HEK293 (cell line): ENCODE measurements around the gene CCSER2.

Source experiments
- CTCF ChIA-PET: fragments of 350-600 bp; formaldehyde crosslinking; extraction: SDS; loops from one replicate; lab custom pipeline; 2021; ENCODE audit warnings: antibody characterized with exemption; lab: Yijun Ruan, JAX
- POLR2A ChIA-PET: fragments of 300-600 bp; formaldehyde crosslinking; extraction: SDS; loops from one replicate; lab custom pipeline; 2020; ENCODE audit warnings: antibody characterized with exemption, inconsistent platforms; lab: Yijun Ruan, JAX
- H3K27ac ChIP-seq: fragments of 200-500 bp; sonication (Bioruptor generic); 2 replicates; pipeline ENCODE4 v1.5.1; 2014; ENCODE audit warnings: low read depth, low read length, control low read depth, inconsistent platforms; ENCODE audit errors: extremely low read depth
- H3K36me3 ChIP-seq, 2 experiments: fragments of 200-500 bp in 1 of 2; sonication (Bioruptor generic) in 1 of 2; 1 replicate in 1 of 2; 2 replicates in 1 of 2; pipeline ENCODE4 v1.5.1; 2014 to 2017; ENCODE audit warnings: inconsistent platforms in 2 of 2, low read length in 2 of 2; ENCODE audit not compliant: control insufficient read depth in 2 of 2, insufficient read depth in 1 of 2
- H3K4me1 ChIP-seq: fragments of 200-500 bp; sonication (Bioruptor generic); 2 replicates; pipeline ENCODE4 v1.5.1; 2014; ENCODE audit warnings: mild to moderate bottlenecking, low read length, inconsistent platforms; ENCODE audit not compliant: control insufficient read depth, insufficient read depth
- H3K4me3 ChIP-seq: 2 replicates; pipeline ENCODE4 v1.5.1; 2011; ENCODE audit warnings: low read depth, mild to moderate bottlenecking, control low read depth, low read length, moderate library complexity
- H3K9me3 ChIP-seq: fragments of 200-500 bp; sonication (Bioruptor generic); 2 replicates; pipeline ENCODE4 v1.5.1; 2014; ENCODE audit warnings: low read depth, low read length, inconsistent platforms; ENCODE audit not compliant: control insufficient read depth, insufficient read depth
- GLI2 ChIP-seq: fragments of 450-650 bp; formaldehyde crosslinking; IDR thresholded peaks from 2 replicates; pipeline ENCODE4; 2017; ENCODE audit warnings: missing biosample characterization, missing genetic modification characterization, low read depth, borderline replicate concordance
- KLF17 ChIP-seq: fragments of 450-650 bp; formaldehyde crosslinking; IDR thresholded peaks from 2 replicates; pipeline ENCODE4 v1.5.1; 2016; ENCODE audit warnings: missing biosample characterization, missing genetic modification characterization
- PRDM2 ChIP-seq: fragments of 450-650 bp; formaldehyde crosslinking; IDR thresholded peaks from 2 replicates; pipeline ENCODE4 v1.5.1; 2016; ENCODE audit warnings: missing biosample characterization, missing genetic modification characterization, borderline replicate concordance
- TCF7L2 ChIP-seq: IDR thresholded peaks from 2 replicates; pipeline ENCODE4 v1.6.1; 2011; ENCODE audit warnings: low read depth, mild to moderate bottlenecking, inconsistent platforms, low read length, moderate library complexity, borderline replicate concordance
- WT1 ChIP-seq: fragments of 450-650 bp; formaldehyde crosslinking; IDR thresholded peaks from 2 replicates; pipeline ENCODE4 v1.5.1; 2016; ENCODE audit warnings: missing biosample characterization, missing genetic modification characterization
- ZBTB17 ChIP-seq: fragments of 450-650 bp; formaldehyde crosslinking; IDR thresholded peaks from 2 replicates; pipeline ENCODE4 v1.5.1; 2016; ENCODE audit warnings: missing biosample characterization, missing genetic modification characterization
- ZBTB48 ChIP-seq: fragments of 450-650 bp; formaldehyde crosslinking; IDR thresholded peaks from 2 replicates; pipeline ENCODE4 v1.5.1; 2016; ENCODE audit warnings: missing biosample characterization, missing genetic modification characterization
- ZBTB8A ChIP-seq: fragments of 450-650 bp; formaldehyde crosslinking; IDR thresholded peaks from 2 replicates; pipeline ENCODE4 v1.5.1; 2016; ENCODE audit warnings: missing biosample characterization, missing genetic modification characterization
- ZFP41 ChIP-seq: fragments of 450-650 bp; formaldehyde crosslinking; IDR thresholded peaks from 2 replicates; pipeline ENCODE4 v1.5.1; 2016; ENCODE audit warnings: missing biosample characterization, missing genetic modification characterization, borderline replicate concordance
- ZIC2 ChIP-seq: fragments of 450-650 bp; formaldehyde crosslinking; IDR thresholded peaks from 2 replicates; pipeline ENCODE4 v1.5.1; 2016; ENCODE audit warnings: missing biosample characterization, missing genetic modification characterization
- ZNF155 ChIP-seq: fragments of 450-650 bp; formaldehyde crosslinking; IDR thresholded peaks from 2 replicates; pipeline ENCODE4 v1.5.1; 2016; ENCODE audit warnings: missing biosample characterization, missing genetic modification characterization
- ZNF174 ChIP-seq: fragments of 450-650 bp; formaldehyde crosslinking; IDR thresholded peaks from 2 replicates; pipeline ENCODE4 v1.5.0; 2017; ENCODE audit warnings: missing biosample characterization, mild to moderate bottlenecking, missing genetic modification characterization
- ZNF223 ChIP-seq: fragments of 450-650 bp; formaldehyde crosslinking; IDR thresholded peaks from 2 replicates; pipeline ENCODE4 v1.5.1; 2016; ENCODE audit warnings: missing biosample characterization, missing genetic modification characterization
- ZNF24 ChIP-seq: fragments of 450-650 bp; formaldehyde crosslinking; IDR thresholded peaks from 2 replicates; pipeline ENCODE4 v1.5.1; 2016; ENCODE audit warnings: missing biosample characterization, missing genetic modification characterization
- ZNF404 ChIP-seq: fragments of 450-650 bp; formaldehyde crosslinking; IDR thresholded peaks from 2 replicates; pipeline ENCODE4 v1.5.1; 2017; ENCODE audit warnings: missing biosample characterization, missing genetic modification characterization
- ZNF544 ChIP-seq: fragments of 450-650 bp; formaldehyde crosslinking; IDR thresholded peaks from 2 replicates; pipeline ENCODE4 v1.5.0; 2017; ENCODE audit warnings: missing biosample characterization, missing genetic modification characterization
- ZNF677 ChIP-seq: fragments of 450-650 bp; IDR thresholded peaks from 2 replicates; pipeline ENCODE4 v1.5.0; 2018; ENCODE audit warnings: missing biosample characterization, mild to moderate bottlenecking, missing genetic modification characterization, moderate library complexity
- ZNF707 ChIP-seq: fragments of 450-650 bp; formaldehyde crosslinking; IDR thresholded peaks from 2 replicates; pipeline ENCODE4 v1.5.1; 2016; ENCODE audit warnings: missing biosample characterization, missing genetic modification characterization
- TF ChIP-seq, protein P1 (sequence below): fragments of 450-650 bp; formaldehyde crosslinking; IDR thresholded peaks from 2 replicates; pipeline ENCODE4 v1.5.1; 2016; ENCODE audit warnings: missing biosample characterization, missing genetic modification characterization

CCSER2 gene

DNA sequence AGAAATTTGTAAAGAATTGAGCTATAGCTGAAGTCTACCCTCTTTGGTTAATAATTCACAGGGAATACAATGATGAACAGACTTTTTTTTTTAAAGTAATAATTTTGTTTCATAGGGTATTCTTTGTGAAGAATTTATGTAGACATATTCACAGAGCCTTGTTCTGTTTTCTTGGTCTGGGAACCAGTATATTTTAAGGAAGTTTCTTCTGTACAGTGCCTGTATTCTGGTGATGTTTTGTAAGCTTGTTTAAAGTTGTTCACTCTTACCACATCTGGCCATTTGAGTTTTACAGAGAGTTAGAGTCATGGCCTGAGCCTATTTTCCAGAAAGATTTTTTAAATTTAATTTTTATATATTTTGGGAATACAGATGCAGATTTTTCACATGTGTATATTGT is 70.3 kb downstream of the CCSER2 start (continued):
- TF ChIP-seq ZNF707 (tag by site-specific recombination) = no peak
- TF ChIP-seq, all 188 proteins: peak for 0

DNA sequence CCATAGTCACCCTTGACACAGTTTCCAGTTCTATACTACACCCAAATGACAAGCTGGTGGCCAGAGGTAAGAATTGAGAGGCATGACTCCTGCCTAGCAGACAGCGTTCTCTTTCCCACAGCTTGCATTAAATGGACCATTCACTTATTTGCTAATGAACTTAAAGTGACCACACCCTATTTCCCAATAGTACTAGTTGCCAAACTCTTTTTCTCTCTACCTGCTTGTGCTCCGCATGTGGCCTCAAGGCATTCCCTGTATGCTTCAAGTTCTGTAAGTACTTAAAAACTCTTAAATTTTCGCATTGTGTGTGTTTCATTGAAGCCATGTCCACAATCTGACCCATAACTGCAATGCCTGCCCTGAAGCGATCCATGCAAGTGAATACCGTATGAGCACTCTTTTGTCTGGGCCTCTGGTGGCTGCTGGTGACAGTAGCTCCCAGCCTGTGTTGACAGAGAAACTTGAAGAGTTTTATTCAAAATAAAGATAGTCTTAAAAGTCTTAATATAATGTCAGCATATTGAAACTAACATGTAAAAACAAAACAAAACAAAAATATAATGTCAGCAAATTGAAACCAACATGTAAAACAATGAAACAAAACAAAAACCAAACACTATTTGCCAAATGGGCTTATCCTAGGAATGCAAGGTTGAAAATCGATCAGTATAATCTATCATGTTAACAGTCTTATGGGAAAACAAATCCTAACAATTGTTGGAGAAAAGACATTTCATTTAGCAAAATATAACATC is 73.6 kb downstream of the CCSER2 start:
- H3K4me3 ChIP-seq = no peak overlapping the region
- peaks cover 0 to 3% of the 10 kb centered on the region in 2 experiments; a peak in 2 of 3 replicates for H3K36me3 ChIP-seq
- POLR2A ChIA-PET = no interaction called here
- H3K9me3 ChIP-seq = no peaks in the 10 kb centered on the region
- no peak for TF ChIP-seq ZIC2
- no peak for TF ChIP-seq ZNF223 (tag by site-specific recombination)
- no peak for TF ChIP-seq ZNF677 (tag by site-specific recombination)
- no peak for TF ChIP-seq TCF7L2
- no peak for TF ChIP-seq ZBTB8A
- no peak for TF ChIP-seq WT1 (tag by site-specific recombination)
- TF ChIP-seq ZNF404 = no peak
- TF ChIP-seq GLI2 (tag by site-specific recombination) = no peak
- no peak for TF ChIP-seq ZBTB17
- TF ChIP-seq ZNF174 (tag by site-specific recombination) = no peak
- no peak for TF ChIP-seq PRDM2
- TF ChIP-seq ZNF24 (tag by site-specific recombination) = no peak
- TF ChIP-seq, protein P1, sequence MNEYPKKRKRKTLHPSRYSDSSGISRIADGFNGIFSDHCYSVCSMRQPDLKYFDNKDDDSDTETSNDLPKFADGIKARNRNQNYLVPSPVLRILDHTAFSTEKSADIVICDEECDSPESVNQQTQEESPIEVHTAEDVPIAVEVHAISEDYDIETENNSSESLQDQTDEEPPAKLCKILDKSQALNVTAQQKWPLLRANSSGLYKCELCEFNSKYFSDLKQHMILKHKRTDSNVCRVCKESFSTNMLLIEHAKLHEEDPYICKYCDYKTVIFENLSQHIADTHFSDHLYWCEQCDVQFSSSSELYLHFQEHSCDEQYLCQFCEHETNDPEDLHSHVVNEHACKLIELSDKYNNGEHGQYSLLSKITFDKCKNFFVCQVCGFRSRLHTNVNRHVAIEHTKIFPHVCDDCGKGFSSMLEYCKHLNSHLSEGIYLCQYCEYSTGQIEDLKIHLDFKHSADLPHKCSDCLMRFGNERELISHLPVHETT (tag by site-specific recombination) = no peak
- TF ChIP-seq ZBTB48 (tag by site-specific recombination) = no peak
- no peak for TF ChIP-seq ZFP41 (tag by site-specific recombination)
- no peak for TF ChIP-seq KLF17
- TF ChIP-seq ZNF155 (tag by site-specific recombination) = no peak
- TF ChIP-seq ZNF544 (tag by site-specific recombination) = no peak
- H3K4me1 ChIP-seq = no peaks in the 10 kb centered on the region; the same call in 1 of the 2 replicates
- no peak overlapping the region for H3K27ac ChIP-seq
- CTCF ChIA-PET = no interaction called here
